GM12878 (cell line): Measurements from ENCODE around the gene VPS45. TPM values are rescaled to one million over a fixed set of nuclear protein-coding genes. Genes with fewer than 3 reads are reported as not detected.

Source experiments
- ATAC-seq: fragments of 200-7000 bp; cut with Tn5 transposase; 3 replicates; pipeline ENCODE4 v1.9.1; 2020; ENCODE audit warnings: mild to moderate bottlenecking, moderate library complexity
- BruUV-seq: library from RNA; stranded (reverse); fragments of 400-500 nt; replicated peaks from 2 replicates; lab custom pipeline; 2021; lab: Mats Ljungman, UMichigan
- CTCF ChIA-PET: fragments of 300-600 bp; sonication (Branson Sonifier 250); formaldehyde crosslinking; extraction: SDS; loops from one replicate; lab custom pipeline; 2021; ENCODE audit warnings: inconsistent platforms; lab: Yijun Ruan, JAX
- POLR2A ChIA-PET: fragments of 350-600 bp; formaldehyde crosslinking; extraction: SDS; loops from one replicate; lab custom pipeline; 2021; ENCODE audit warnings: inconsistent platforms; lab: Charles Lee
- RAD21 ChIA-PET: fragments of 300-600 bp; sonication (Branson Sonifier 250); formaldehyde crosslinking; loops from one replicate; lab custom pipeline; 2023; ENCODE audit warnings: antibody characterized with exemption; ENCODE audit not compliant: unreplicated experiment; lab: Charles Lee
- SMC1A ChIA-PET: fragments of 300-600 bp; sonication (Branson Sonifier 250); formaldehyde crosslinking; loops from one replicate; lab custom pipeline; 2023; ENCODE audit not compliant: unreplicated experiment, uncharacterized antibody; lab: Charles Lee
- DNase-seq: peaks from one replicate; pipeline ENCODE4 v3.0.0-alpha.2; 2011; ENCODE audit warnings: low read depth, low spot score
- FAIRE-seq: peaks from 3 replicates; lab custom pipeline; 2011; peaks lifted over from hg19 to GRCh38; lab: Jason Lieb, UNC
- H2AFZ ChIP-seq: 2 replicates; pipeline ENCODE4 v1.6.0; 2011; ENCODE audit warnings: low read depth, low read length, control low read depth; ENCODE audit not compliant: control insufficient read depth
- H3K27ac ChIP-seq: 2 replicates; pipeline ENCODE4 v1.5.1; 2011; ENCODE audit warnings: control low read depth; ENCODE audit not compliant: control insufficient read depth, insufficient read depth
- H3K27me3 ChIP-seq, 2 experiments: replicated peaks in 1 of 2; 2 replicates each; pipeline versions ENCODE4 v1.6.0 to v1.6.1; 2011; ENCODE audit warnings: low read length in 1 of 2; ENCODE audit not compliant: control insufficient read depth in 2 of 2, insufficient read depth in 2 of 2
- H3K36me3 ChIP-seq, 2 experiments: 2 replicates each; pipeline ENCODE4 v1.5.1; 2011; ENCODE audit warnings: low read length in 1 of 2; ENCODE audit not compliant: control insufficient read depth in 2 of 2, insufficient read depth in 2 of 2
- H3K4me1 ChIP-seq: 2 replicates; pipeline ENCODE4 v1.6.1; 2011; ENCODE audit warnings: mild to moderate bottlenecking, low read length, moderate library complexity, mixed read lengths; ENCODE audit not compliant: control insufficient read depth, insufficient read depth
- H3K4me2 ChIP-seq: 2 replicates; pipeline ENCODE4 v1.6.0; 2011; ENCODE audit warnings: control low read depth; ENCODE audit not compliant: control insufficient read depth, insufficient read depth
- H3K4me3 ChIP-seq: fragments of 200-600 bp; sonication (generic); 2 replicates; pipeline ENCODE4 v1.5.1; 2016
- H3K79me2 ChIP-seq: 2 replicates; pipeline ENCODE4 v1.6.0; 2011; ENCODE audit warnings: low read length; ENCODE audit not compliant: control insufficient read depth, insufficient read depth
- H3K9ac ChIP-seq: 2 replicates; pipeline ENCODE4 v1.8.0; 2011; ENCODE audit warnings: low read length, control low read depth, mixed read lengths; ENCODE audit not compliant: control insufficient read depth, insufficient read depth
- H3K9me3 ChIP-seq: replicated peaks from 3 replicates; pipeline ENCODE4 v1.5.1; 2011; ENCODE audit warnings: mild to moderate bottlenecking, low read length; ENCODE audit not compliant: control insufficient read depth, insufficient read depth
- H4K20me1 ChIP-seq: 2 replicates; pipeline ENCODE4 v1.6.0; 2011; ENCODE audit not compliant: control insufficient read depth, insufficient read depth
- BACH1 ChIP-seq: fragments of 450-650 bp; IDR thresholded peaks from 2 replicates; pipeline ENCODE4 v1.6.1; 2017; ENCODE audit warnings: mild to moderate bottlenecking, borderline replicate concordance
- CHD2 ChIP-seq: IDR thresholded peaks from 2 replicates; pipeline ENCODE4 v1.6.1; 2011; ENCODE audit warnings: low read depth, low read length, improper control_type of control experiment, borderline replicate concordance
- CREB1 ChIP-seq: IDR thresholded peaks from 2 replicates; pipeline ENCODE4 v1.6.1; 2012; ENCODE audit warnings: low read depth, mild to moderate bottlenecking, inconsistent platforms
- DPF2 ChIP-seq: fragments of 450-650 bp; IDR thresholded peaks from 2 replicates; pipeline ENCODE4 v1.6.1; 2017; ENCODE audit warnings: mild to moderate bottlenecking
- FOXM1 ChIP-seq: IDR thresholded peaks from 2 replicates; pipeline ENCODE4 v1.6.1; 2012; ENCODE audit warnings: low read depth, mild to moderate bottlenecking, inconsistent platforms, low read length, moderate library complexity
- IRF3 ChIP-seq: fragments of 450-650 bp; IDR thresholded peaks from 2 replicates; pipeline ENCODE4 v1.6.1; 2014; ENCODE audit warnings: mild to moderate bottlenecking
- NR2F1 ChIP-seq: fragments of 450-650 bp; conservative IDR thresholded peaks from 2 replicates; pipeline ENCODE4 v1.6.1; 2017; ENCODE audit warnings: mild to moderate bottlenecking
- RAD21 ChIP-seq: IDR thresholded peaks from 2 replicates; pipeline ENCODE4 v1.6.1; 2011; ENCODE audit warnings: mild to moderate bottlenecking, low read depth, low read length, moderate library complexity; ENCODE audit not compliant: insufficient read depth
- YY1 ChIP-seq: IDR thresholded peaks from 2 replicates; pipeline ENCODE4 v1.6.1; 2011; ENCODE audit warnings: low read depth, mild to moderate bottlenecking, low read length
- ZBTB33 ChIP-seq: fragments of 450-650 bp; IDR thresholded peaks from 2 replicates; pipeline ENCODE4 v1.6.1; 2017; ENCODE audit warnings: mild to moderate bottlenecking
- ZNF592 ChIP-seq: fragments of 450-650 bp; IDR thresholded peaks from 2 replicates; pipeline ENCODE4 v1.6.1; 2017; ENCODE audit warnings: mild to moderate bottlenecking, moderate library complexity
- ZNF622 ChIP-seq: fragments of 450-650 bp; IDR thresholded peaks from 2 replicates; pipeline ENCODE4 v1.6.1; 2017; ENCODE audit warnings: mild to moderate bottlenecking, inconsistent platforms
- WGBS: methylation state at CpG from one replicate; pipeline ENCODE4 v1.1.6; 2016; ENCODE audit warnings: low lambda C conversion rate; ENCODE audit not compliant: insufficient replicate concordance, insufficient coverage; ENCODE audit errors: missing lambda C conversion rate; 5-methylcytosine and 5-hydroxymethylcytosine counted together
- in situ Hi-C: fragments of 300-500 bp; cut with MboI; formaldehyde crosslinking; loops from 9 replicates; pipeline ENCODE4 v1.14.3; 2018; ENCODE audit warnings: mixed read lengths
- intact Hi-C: fragments of 100-400 bp; cut with micrococcal nuclease; formaldehyde crosslinking; loops from one replicate; pipeline ENCODE4 v1.14.2; 2022; ENCODE audit not compliant: unreplicated experiment
- polyA plus RNA-seq, 11 experiments: library from polyadenylated mRNA; depleted of rRNA in 4 of 11; unstranded in 6 of 11; stranded (reverse) in 5 of 11; fragments of >200 nt; fragmentation: Nextera tagmentation in 4 of 11; fragmentation: Illumina TruSeq in 1 of 11; extraction: Ambion mirVana in 4 of 11; extraction: Trizol in 1 of 11; gene quantifications; 1 replicate in 1 of 11; 2 replicates in 10 of 11; pipeline versions ENCODE4 v1.2.1 to v1.2.3, GENCODE V29; 2011 to 2016; ENCODE audit warnings: inconsistent platforms in 2 of 11, missing spikeins in 2 of 11, low read depth in 1 of 11
- total RNA-seq, 4 experiments: library from RNA; depleted of rRNA in 3 of 4; stranded (reverse); fragments of >200 nt in 3 of 4; fragmentation: Illumina TruSeq in 1 of 4; extraction: Trizol in 1 of 4; gene quantifications; 2 replicates each; pipeline versions ENCODE4 v1.2.1 to v1.2.3, GENCODE V29; 2013 to 2021

The VPS45 gene
- total and polyA plus RNA-seq, 10 of the 15 experiments (the other 5 are each of a cell fraction or from before 2014, with no cell fraction given): 24.4 to 48.7 (median 34.5) TPM

GRCh38 chr1:150020711-150021110, 46.9 kb upstream of the VPS45 start (continued):
- TF ChIP-seq ZNF592: no peak
- no peak for TF ChIP-seq BACH1
- TF ChIP-seq, all 136 proteins: peak for 0

- FAIRE-seq (no peak), ATAC-seq (no peak), DNase-seq (no peak)
- H3K27ac ChIP-seq: no peak overlapping the region
- H4K20me1 ChIP-seq: no peaks in the 10 kb centered on the region
- ChIA-PET CTCF (no interaction called here), POLR2A (interaction anchor here (0.6 kb wide), 1 partner anchor 10 kb away, joined by 3 read pairs; no protein-coding TSS in a partner anchor), SMC1A (interaction anchor here (1.1 to 1.3 kb wide), 2 partner anchors 13 to 59 kb away, joined by 3 read pairs; no protein-coding TSS in a partner anchor), RAD21 (no interaction called here)
- H3K4me2 ChIP-seq: no peak overlapping the region
- H3K79me2 ChIP-seq: no peaks in the 10 kb centered on the region
- no peak overlapping the region for H2AFZ ChIP-seq
- H3K9me3 ChIP-seq: no peaks in the 10 kb centered on the region
- peaks cover 12% of the 10 kb centered on the region for H3K4me1 ChIP-seq
- H3K4me3 ChIP-seq: no peak overlapping the region
- 82% methylated on average over 5 of the region's 5 CpGs for WGBS
- no TSS peak for BruUV-seq
- intact Hi-C loops: no loop called here
- no peaks in the 10 kb centered on the region for H3K27me3 ChIP-seq
- no peak overlapping the region for H3K9ac ChIP-seq
- H3K36me3 ChIP-seq: no peaks in the 10 kb centered on the region
- in situ Hi-C loops: no loop called here
- TF ChIP-seq NR2F1 (no peak), CHD2 (no peak), ZBTB33 (no peak), IRF3 (no peak), RAD21 (no peak), BACH1 (no peak), ZNF622 (no peak), FOXM1 (no peak), YY1 (no peak), CREB1 (no peak), DPF2 (no peak)
Observed at GRCh38 chr1:150021191-150021694, 46.3 kb upstream of the VPS45 start.
